GM12865 (cell line): Measurements from ENCODE around the gene TXNDC5.

Experiments
- DNase-seq: peaks from one replicate; pipeline ENCODE4 v3.0.0; 2010; ENCODE audit warnings: low read depth
- H3K4me3 ChIP-seq: 2 replicates; pipeline ENCODE4 v1.5.1; 2011; ENCODE audit warnings: mild to moderate bottlenecking, low read depth, low read length, control low read depth
- CTCF ChIP-seq: IDR thresholded peaks from 2 replicates; pipeline ENCODE4 v1.5.1; 2011; ENCODE audit warnings: low read length, control low read depth, low read depth, inconsistent platforms; ENCODE audit not compliant: insufficient read depth; ENCODE audit errors: missing control alignments

The TXNDC5 gene

GRCh38 chr6:7880718-7881107, 29.9 kb downstream of the TXNDC5 start:
- TF ChIP-seq CTCF: no peak
- H3K4me3 ChIP-seq: no peak overlapping the region
- DNase-seq: no peak

GRCh38 chr6:7879980-7880717, 30.4 kb downstream of the TXNDC5 start:
- H3K4me3 ChIP-seq: no peak overlapping the region
- DNase-seq: no peak
- no peak for TF ChIP-seq CTCF

- TF ChIP-seq CTCF: no peak
- DNase-seq: no peak
- H3K4me3 ChIP-seq: no peak overlapping the region
These were observed 31.0 kb downstream of the TXNDC5 start for GRCh38 chr6:7879579-7879978.

GRCh38 chr6:7879043-7879442, 31.5 kb downstream of the TXNDC5 start:
- no peak for TF ChIP-seq CTCF
- no peak for DNase-seq
- no peak overlapping the region for H3K4me3 ChIP-seq

- H3K4me3 ChIP-seq: no peak overlapping the region
- TF ChIP-seq CTCF: no peak
- no peak for DNase-seq
These were observed 32.1 kb downstream of the TXNDC5 start for GRCh38 chr6:7878401-7878964.

- no peak for DNase-seq
- H3K4me3 ChIP-seq: no peak overlapping the region
- TF ChIP-seq CTCF: no peak
These were observed 41.7 kb downstream of the TXNDC5 start for GRCh38 chr6:7868926-7869325.

- DNase-seq: no peak
- TF ChIP-seq CTCF: no peak
These were observed 44.1 kb downstream of the TXNDC5 start for GRCh38 chr6:7866526-7866925.

More at GRCh38 chr6:7866526-7866925, 44.1 kb downstream of the TXNDC5 start:
- no peak overlapping the region for H3K4me3 ChIP-seq
